GM12864 (cell line): ENCODE results near the gene LENG8.

Experiments used
- DNase-seq: peaks from one replicate; pipeline ENCODE4 v3.0.0-alpha.2; 2011; ENCODE audit warnings: low read depth
- H3K4me3 ChIP-seq: 2 replicates; pipeline ENCODE4 v1.5.1; 2011; ENCODE audit warnings: mild to moderate bottlenecking, low read depth, low read length, control low read depth
- TF ChIP-seq, protein P1 (sequence below): IDR thresholded peaks from 2 replicates; pipeline ENCODE4 v1.5.1; 2011; ENCODE audit warnings: low read depth, mild to moderate bottlenecking, moderate library complexity, low read length, control low read depth, inconsistent platforms; ENCODE audit errors: missing control alignments

Gene LENG8

GRCh38 chr19:54457773-54458647 is 9.0 kb downstream of the LENG8 start:
- TF ChIP-seq, protein P1, sequence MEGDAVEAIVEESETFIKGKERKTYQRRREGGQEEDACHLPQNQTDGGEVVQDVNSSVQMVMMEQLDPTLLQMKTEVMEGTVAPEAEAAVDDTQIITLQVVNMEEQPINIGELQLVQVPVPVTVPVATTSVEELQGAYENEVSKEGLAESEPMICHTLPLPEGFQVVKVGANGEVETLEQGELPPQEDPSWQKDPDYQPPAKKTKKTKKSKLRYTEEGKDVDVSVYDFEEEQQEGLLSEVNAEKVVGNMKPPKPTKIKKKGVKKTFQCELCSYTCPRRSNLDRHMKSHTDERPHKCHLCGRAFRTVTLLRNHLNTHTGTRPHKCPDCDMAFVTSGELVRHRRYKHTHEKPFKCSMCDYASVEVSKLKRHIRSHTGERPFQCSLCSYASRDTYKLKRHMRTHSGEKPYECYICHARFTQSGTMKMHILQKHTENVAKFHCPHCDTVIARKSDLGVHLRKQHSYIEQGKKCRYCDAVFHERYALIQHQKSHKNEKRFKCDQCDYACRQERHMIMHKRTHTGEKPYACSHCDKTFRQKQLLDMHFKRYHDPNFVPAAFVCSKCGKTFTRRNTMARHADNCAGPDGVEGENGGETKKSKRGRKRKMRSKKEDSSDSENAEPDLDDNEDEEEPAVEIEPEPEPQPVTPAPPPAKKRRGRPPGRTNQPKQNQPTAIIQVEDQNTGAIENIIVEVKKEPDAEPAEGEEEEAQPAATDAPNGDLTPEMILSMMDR = no peak
- no peak for DNase-seq
- H3K4me3 ChIP-seq = no peak overlapping the region

DNA sequence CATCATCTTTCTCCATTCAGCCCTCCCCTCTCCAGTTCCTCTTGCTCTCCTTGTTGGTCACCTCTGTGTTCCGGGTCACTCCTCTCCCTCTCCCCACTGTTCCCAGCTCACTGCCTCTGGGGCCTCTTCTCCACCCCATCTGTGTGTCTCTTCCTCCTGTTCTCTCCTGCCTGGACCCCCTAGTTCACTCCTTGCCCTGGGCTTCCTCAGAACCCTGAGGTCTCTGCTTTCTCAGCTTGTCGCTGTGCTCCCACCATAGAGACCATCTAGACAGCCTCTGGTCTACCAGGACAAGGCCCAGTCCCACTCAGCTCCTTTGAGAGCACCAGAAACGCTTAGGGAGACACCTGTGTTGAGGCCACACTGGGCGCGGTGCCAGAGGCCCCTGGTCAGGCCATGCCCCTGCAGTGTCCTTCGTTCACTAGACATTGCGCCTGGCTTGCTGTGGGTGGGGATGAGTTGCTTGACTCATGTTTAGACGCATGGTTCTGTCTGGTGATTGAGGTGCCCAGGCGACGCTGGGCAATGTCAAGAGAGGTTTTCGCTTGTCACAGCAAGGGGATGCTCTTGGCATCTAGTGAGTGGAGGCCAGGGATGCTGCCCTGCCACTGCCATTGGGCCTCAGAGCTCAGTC is 9.8 kb downstream of the LENG8 start:
- TF ChIP-seq, protein P1 = no peak
- no peak overlapping the region for H3K4me3 ChIP-seq
- DNase-seq = no peak

- TF ChIP-seq, protein P1 = no peak
- DNase-seq = no peak
Measured at GRCh38 chr19:54459282-54460229, 10.6 kb downstream of the LENG8 start.

GRCh38 chr19:54460230-54461005 is 11.4 kb downstream of the LENG8 start:
- no peak for DNase-seq
- no peak overlapping the region for H3K4me3 ChIP-seq

More at GRCh38 chr19:54459282-54460229, 10.6 kb downstream of the LENG8 start:
- H3K4me3 ChIP-seq = no peak overlapping the region

DNA sequence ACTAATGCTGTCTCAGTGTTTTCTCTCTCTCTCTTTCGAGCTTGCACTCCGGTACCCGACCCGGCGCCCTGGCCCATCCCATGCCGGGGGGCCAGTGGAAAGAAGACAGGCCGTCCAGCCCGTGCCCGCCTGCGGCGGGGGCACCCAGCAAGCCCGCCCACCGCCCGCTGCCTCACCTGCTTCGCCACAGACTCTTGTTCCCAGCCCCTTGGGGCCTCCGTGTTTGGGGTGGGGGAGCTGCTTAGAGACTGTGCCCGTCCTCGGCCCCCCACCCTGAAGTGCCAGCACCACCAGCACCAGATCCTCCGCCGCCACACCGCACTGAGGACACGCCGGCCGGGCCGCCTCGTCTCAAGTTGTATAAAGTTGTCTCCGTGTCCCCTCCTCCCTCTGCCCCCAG is 12.2 kb downstream of the LENG8 start:
- TF ChIP-seq, protein P1 = no peak
- no peak overlapping the region for H3K4me3 ChIP-seq
- DNase-seq = no peak

More at GRCh38 chr19:54460230-54461005, 11.4 kb downstream of the LENG8 start:
- TF ChIP-seq, protein P1 = no peak

DNA sequence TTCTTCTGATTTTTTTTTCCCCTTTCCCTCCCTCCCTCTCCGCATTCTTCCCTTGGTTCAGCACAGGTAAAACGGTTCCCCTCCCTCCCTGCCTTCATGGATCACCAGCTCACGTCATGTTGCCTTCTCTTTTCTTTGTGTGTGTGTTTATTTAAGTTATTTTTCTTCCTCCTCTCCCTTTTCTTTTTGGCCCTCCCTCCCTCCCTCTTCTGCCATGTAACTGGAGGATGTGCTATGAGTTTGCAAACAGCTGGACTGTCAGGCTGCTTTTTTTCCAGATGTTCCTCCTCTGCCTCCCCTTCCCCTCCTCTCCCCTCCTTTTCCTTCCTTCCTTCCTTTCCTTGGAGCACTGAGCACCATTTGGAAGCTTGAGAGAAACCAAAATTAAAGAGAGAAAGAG is 12.6 kb downstream of the LENG8 start:
- DNase-seq = no peak
- H3K4me3 ChIP-seq = no peak overlapping the region

More for the DNA sequence above, 12.6 kb downstream of the LENG8 start:
- TF ChIP-seq, protein P1 = no peak
